ENCODE data around the gene HCFC1R1.

GRCh38 chr16:2990891-2991290 lies 32.9 kb downstream of the HCFC1R1 start:
- TF ChIP-seq EZH2 (IDR thresholded peaks at IDR 0.05; ENCODE audit: borderline replicate concordance) (no peak), CTCF (IDR thresholded peaks at IDR 0.05; ENCODE audit: poor library complexity) (no peak), EZH2phosphoT487 (IDR thresholded peaks at IDR 0.05; ENCODE audit: low read depth, severe bottlenecking, unreplicated experiment) (no peak)

Data from hepatocyte (in vitro differentiated cells).